GM21717 (cell line): ENCODE measurements around the gene GRIP2.

ENCODE experiments used
- ATAC-seq: cut with Tn5 transposase; IDR thresholded peaks from one replicate; pipeline ENCODE4 v1.9.1; 2021; ENCODE audit warnings: mild to moderate bottlenecking, moderate library complexity; ENCODE audit not compliant: unreplicated experiment

GRIP2 gene

GRCh38 chr3:14439501-14440167 is 100.5 kb downstream of the GRIP2 start:
- no peak for ATAC-seq
